ENCODE results near the gene MIER2. TPM values are rescaled to one million over a fixed set of nuclear protein-coding genes. Genes with fewer than 3 reads are reported as not detected.

MIER2 gene
- polyA plus RNA-seq, 1 donor from 2014 or later = 16.0 TPM

DNA sequence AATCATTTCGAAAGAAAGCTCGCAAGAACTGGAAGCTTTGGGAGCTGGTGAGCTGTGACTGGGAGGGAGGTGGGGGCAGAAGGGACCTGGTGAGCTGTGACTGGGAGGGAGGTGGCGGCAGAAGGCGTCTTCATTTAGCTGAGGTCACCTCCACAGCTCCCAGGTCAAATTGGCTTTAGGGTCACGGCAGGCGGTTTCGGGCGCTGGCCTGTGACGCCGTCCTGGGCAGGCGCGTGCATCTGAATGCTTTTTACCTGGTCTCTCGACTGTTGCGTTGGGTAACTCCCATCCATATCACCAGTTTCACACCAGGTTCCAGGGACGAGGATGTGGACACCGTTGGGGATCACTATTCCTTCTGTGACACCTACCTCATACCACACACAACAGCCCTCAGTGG is 35.2 kb upstream of the MIER2 start:
- Histone ChIP-seq H3F3A (ENCODE audit: insufficient read depth, low read length, poor library complexity, severe bottlenecking) (no peaks in the 10 kb centered on the region), H3K4me2 (ENCODE audit: low read length) (no peak overlapping the region), H4K20me1 (ENCODE audit: insufficient read depth) (no peaks in the 10 kb centered on the region), H3K36me3 (ENCODE audit: insufficient read depth, low read length) (no peaks in the 10 kb centered on the region), H3K27me3 (ENCODE audit: insufficient read depth, low read depth, low read length) (no peaks in the 10 kb centered on the region), H3K9me3 (ENCODE audit: low read length) (no peaks in the 10 kb centered on the region), H3K27ac (ENCODE audit: low read length) (no peak overlapping the region), H3K9me2 (ENCODE audit: insufficient read depth, low read length) (no peaks in the 10 kb centered on the region), H3K9ac (ENCODE audit: low read length) (no peak overlapping the region), H3K4me3 (ENCODE audit: low read length) (no peak overlapping the region), H3K79me2 (replicated peaks; ENCODE audit: insufficient read depth, low read length) (no peaks in the 10 kb centered on the region), H2AFZ (ENCODE audit: low read depth, low read length) (no peak overlapping the region)
- no peak for TF ChIP-seq RAD21 (conservative IDR thresholded peaks at IDR 0.05)
- no peak for TF ChIP-seq MXI1 (conservative IDR thresholded peaks at IDR 0.05; ENCODE audit: poor library complexity, severe bottlenecking)
- TF ChIP-seq, protein P1, sequence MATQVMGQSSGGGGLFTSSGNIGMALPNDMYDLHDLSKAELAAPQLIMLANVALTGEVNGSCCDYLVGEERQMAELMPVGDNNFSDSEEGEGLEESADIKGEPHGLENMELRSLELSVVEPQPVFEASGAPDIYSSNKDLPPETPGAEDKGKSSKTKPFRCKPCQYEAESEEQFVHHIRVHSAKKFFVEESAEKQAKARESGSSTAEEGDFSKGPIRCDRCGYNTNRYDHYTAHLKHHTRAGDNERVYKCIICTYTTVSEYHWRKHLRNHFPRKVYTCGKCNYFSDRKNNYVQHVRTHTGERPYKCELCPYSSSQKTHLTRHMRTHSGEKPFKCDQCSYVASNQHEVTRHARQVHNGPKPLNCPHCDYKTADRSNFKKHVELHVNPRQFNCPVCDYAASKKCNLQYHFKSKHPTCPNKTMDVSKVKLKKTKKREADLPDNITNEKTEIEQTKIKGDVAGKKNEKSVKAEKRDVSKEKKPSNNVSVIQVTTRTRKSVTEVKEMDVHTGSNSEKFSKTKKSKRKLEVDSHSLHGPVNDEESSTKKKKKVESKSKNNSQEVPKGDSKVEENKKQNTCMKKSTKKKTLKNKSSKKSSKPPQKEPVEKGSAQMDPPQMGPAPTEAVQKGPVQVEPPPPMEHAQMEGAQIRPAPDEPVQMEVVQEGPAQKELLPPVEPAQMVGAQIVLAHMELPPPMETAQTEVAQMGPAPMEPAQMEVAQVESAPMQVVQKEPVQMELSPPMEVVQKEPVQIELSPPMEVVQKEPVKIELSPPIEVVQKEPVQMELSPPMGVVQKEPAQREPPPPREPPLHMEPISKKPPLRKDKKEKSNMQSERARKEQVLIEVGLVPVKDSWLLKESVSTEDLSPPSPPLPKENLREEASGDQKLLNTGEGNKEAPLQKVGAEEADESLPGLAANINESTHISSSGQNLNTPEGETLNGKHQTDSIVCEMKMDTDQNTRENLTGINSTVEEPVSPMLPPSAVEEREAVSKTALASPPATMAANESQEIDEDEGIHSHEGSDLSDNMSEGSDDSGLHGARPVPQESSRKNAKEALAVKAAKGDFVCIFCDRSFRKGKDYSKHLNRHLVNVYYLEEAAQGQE (IDR thresholded peaks at IDR 0.05; ENCODE audit: borderline replicate concordance) = no peak
- TF ChIP-seq, protein P2, sequence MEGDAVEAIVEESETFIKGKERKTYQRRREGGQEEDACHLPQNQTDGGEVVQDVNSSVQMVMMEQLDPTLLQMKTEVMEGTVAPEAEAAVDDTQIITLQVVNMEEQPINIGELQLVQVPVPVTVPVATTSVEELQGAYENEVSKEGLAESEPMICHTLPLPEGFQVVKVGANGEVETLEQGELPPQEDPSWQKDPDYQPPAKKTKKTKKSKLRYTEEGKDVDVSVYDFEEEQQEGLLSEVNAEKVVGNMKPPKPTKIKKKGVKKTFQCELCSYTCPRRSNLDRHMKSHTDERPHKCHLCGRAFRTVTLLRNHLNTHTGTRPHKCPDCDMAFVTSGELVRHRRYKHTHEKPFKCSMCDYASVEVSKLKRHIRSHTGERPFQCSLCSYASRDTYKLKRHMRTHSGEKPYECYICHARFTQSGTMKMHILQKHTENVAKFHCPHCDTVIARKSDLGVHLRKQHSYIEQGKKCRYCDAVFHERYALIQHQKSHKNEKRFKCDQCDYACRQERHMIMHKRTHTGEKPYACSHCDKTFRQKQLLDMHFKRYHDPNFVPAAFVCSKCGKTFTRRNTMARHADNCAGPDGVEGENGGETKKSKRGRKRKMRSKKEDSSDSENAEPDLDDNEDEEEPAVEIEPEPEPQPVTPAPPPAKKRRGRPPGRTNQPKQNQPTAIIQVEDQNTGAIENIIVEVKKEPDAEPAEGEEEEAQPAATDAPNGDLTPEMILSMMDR (IDR thresholded peaks at IDR 0.05; ENCODE audit: poor library complexity, severe bottlenecking) = no peak
- no peak for TF ChIP-seq EP300 (conservative IDR thresholded peaks at IDR 0.05; ENCODE audit: poor library complexity, severe bottlenecking)
- no peak for TF ChIP-seq TAF1 (IDR thresholded peaks at IDR 0.05; ENCODE audit: low read depth)
- no peak for TF ChIP-seq EZH2 (IDR thresholded peaks at IDR 0.05; ENCODE audit: borderline replicate concordance, insufficient read depth, low read length, poor library complexity, severe bottlenecking)
- no peak for TF ChIP-seq SMC3 (conservative IDR thresholded peaks at IDR 0.05; ENCODE audit: poor library complexity)
- no peak for TF ChIP-seq POLR2AphosphoS5 (IDR thresholded peaks at IDR 0.05)

DNA sequence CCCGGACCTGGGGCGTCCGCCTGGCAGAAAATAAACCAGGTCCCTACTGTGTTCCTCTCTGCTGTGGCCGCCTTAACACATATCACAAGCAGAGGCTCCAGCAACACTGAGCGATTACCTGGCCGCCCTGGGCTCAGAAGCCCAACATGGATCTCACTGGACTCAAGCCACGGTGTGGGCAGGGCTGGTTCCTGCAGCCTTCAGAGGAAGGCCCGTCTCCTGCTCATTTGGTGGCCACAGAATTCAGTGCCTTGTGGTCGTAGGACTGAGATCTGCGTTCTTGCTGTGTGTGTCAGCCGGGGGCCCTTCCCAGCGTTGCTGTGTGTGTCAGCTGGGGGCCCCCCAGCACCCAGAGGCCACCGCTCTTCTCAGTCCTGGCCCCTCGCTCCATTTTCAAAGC is 34.1 kb upstream of the MIER2 start:
- Histone ChIP-seq H3K27me3 (ENCODE audit: insufficient read depth, low read depth, low read length) (no peaks in the 10 kb centered on the region), H3K9ac (ENCODE audit: low read length) (no peak overlapping the region), H3K27ac (ENCODE audit: low read length) (no peak overlapping the region), H3F3A (ENCODE audit: insufficient read depth, low read length, poor library complexity, severe bottlenecking) (no peaks in the 10 kb centered on the region), H3K9me3 (ENCODE audit: low read length) (no peaks in the 10 kb centered on the region), H3K36me3 (ENCODE audit: insufficient read depth, low read length) (no peaks in the 10 kb centered on the region), H3K9me2 (ENCODE audit: insufficient read depth, low read length) (no peaks in the 10 kb centered on the region), H3K4me2 (ENCODE audit: low read length) (no peak overlapping the region), H3K79me2 (replicated peaks; ENCODE audit: insufficient read depth, low read length) (no peaks in the 10 kb centered on the region), H2AFZ (ENCODE audit: low read depth, low read length) (no peak overlapping the region), H4K20me1 (ENCODE audit: insufficient read depth) (no peaks in the 10 kb centered on the region), H3K4me3 (ENCODE audit: low read length) (no peak overlapping the region)
- TF ChIP-seq POLR2AphosphoS5 (IDR thresholded peaks at IDR 0.05) = no peak
- no peak for TF ChIP-seq MXI1 (conservative IDR thresholded peaks at IDR 0.05; ENCODE audit: poor library complexity, severe bottlenecking)
- no peak for TF ChIP-seq SMC3 (conservative IDR thresholded peaks at IDR 0.05; ENCODE audit: poor library complexity)
- TF ChIP-seq, protein P2 (IDR thresholded peaks at IDR 0.05; ENCODE audit: poor library complexity, severe bottlenecking) = no peak
- no peak for TF ChIP-seq EZH2 (IDR thresholded peaks at IDR 0.05; ENCODE audit: borderline replicate concordance, insufficient read depth, low read length, poor library complexity, severe bottlenecking)
- TF ChIP-seq, protein P1 (IDR thresholded peaks at IDR 0.05; ENCODE audit: borderline replicate concordance) = no peak
- TF ChIP-seq EP300 (conservative IDR thresholded peaks at IDR 0.05; ENCODE audit: poor library complexity, severe bottlenecking) = no peak
- TF ChIP-seq RAD21 (conservative IDR thresholded peaks at IDR 0.05) = no peak
- TF ChIP-seq TAF1 (IDR thresholded peaks at IDR 0.05; ENCODE audit: low read depth) = no peak

Data from neural cell (in vitro differentiated cells).